Tibial nerve (tissue), 4 donors: ENCODE results near the gene ZMYND11. TPM values are rescaled to one million over a fixed set of nuclear protein-coding genes. Genes with fewer than 3 reads are reported as not detected.

Experiments used
- DNase-seq, 2 donors: peaks; one replicate each; pipeline ENCODE4 v3.0.0-alpha.2; 2019; ENCODE audit warnings: low spot score in 2 of 2
- H3K27ac ChIP-seq, 4 donors: fragments of 200-600 bp; sonication (generic) in 3 of 4; one replicate each; pipeline ENCODE4 v1.5.1; 2017 to 2019; ENCODE audit warnings: mild to moderate bottlenecking in 1 of 4
- H3K27me3 ChIP-seq, 2 donors: fragments of 200-600 bp; sonication (generic) in 1 of 2; one replicate each; pipeline versions ENCODE4 v1.5.1 to v1.6.0; 2017 to 2019
- H3K36me3 ChIP-seq, 3 donors: fragments of 200-600 bp; sonication (generic); one replicate each; pipeline ENCODE4 v1.5.1; 2018 to 2019
- H3K4me1 ChIP-seq, 4 donors: fragments of 200-600 bp; sonication (generic) in 3 of 4; one replicate each; pipeline ENCODE4 v1.5.1; 2017 to 2019
- H3K4me3 ChIP-seq, 4 donors: fragments of 200-600 bp; sonication (generic) in 3 of 4; one replicate each; pipeline ENCODE4 v1.5.1; 2017 to 2019; ENCODE audit warnings: mild to moderate bottlenecking in 1 of 4, moderate library complexity in 1 of 4
- H3K9me3 ChIP-seq, 4 donors: fragments of 200-600 bp; sonication (generic) in 3 of 4; one replicate each; pipeline ENCODE4 v1.5.1; 2017 to 2019
- EP300 ChIP-seq, 2 donors: sonication (generic); formaldehyde crosslinking; IDR thresholded peaks; one replicate each; pipeline ENCODE4 v1.6.1; 2017; ENCODE audit warnings: antibody characterized with exemption in 2 of 2, mild to moderate bottlenecking in 1 of 2
- POLR2A ChIP-seq, 2 donors: fragments of 450-650 bp; IDR thresholded peaks; one replicate each; pipeline ENCODE4 v1.6.1; 2017; ENCODE audit warnings: antibody characterized with exemption in 2 of 2, mild to moderate bottlenecking in 2 of 2, moderate library complexity in 2 of 2
- WGBS, 2 donors: methylation state at CpG; one replicate each; pipeline ENCODE4 v1.1.5; 2018; 5-methylcytosine and 5-hydroxymethylcytosine counted together
- total RNA-seq, 4 donors: library from RNA; depleted of rRNA; stranded (reverse); fragments of >200 nt; gene quantifications; one replicate each; pipeline ENCODE4 v1.1.0, GENCODE V29; 2016
- TF ChIP-seq, protein P1 (sequence below), 5 experiments: fragments of 200-600 bp in 3 of 5; fragments of 450-650 bp in 2 of 5; sonication (generic) in 3 of 5; IDR thresholded peaks; one replicate each; pipeline ENCODE4 v1.5.1; 2016 to 2019; ENCODE audit warnings: antibody characterized with exemption in 5 of 5, mild to moderate bottlenecking in 3 of 5, moderate library complexity in 2 of 5

The ZMYND11 gene
- total RNA-seq, 4 donors from 2014 or later: 66.3 to 80.2 (median 69.2) TPM

DNA sequence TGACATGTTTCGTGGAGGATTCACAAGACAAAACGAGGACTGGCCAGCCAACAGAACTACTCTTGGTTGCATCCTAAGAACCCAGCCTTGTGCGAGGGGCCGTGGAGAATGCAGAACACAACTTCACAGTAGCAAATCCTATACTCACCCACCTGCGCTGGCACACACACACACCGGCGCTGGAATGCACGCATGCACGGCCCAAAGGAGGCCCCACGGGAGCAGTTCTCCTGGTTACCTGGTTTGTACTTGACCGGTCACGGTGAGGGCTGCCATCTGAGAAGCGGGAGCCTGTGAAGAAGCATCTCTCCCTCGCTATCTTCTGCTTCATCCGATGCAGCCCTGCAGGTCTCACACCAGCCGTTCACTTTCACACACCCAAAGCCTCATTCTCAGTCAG, 137.8 kb downstream of the ZMYND11 start:
- Histone ChIP-seq H3K4me3 (no peak overlapping the region), H3K27ac (no peak overlapping the region), H3K36me3 (peaks cover 0 to 43% (median 0%) of the 10 kb centered on the region in 3 donors), H3K27me3 (no peaks in the 10 kb centered on the region), H3K9me3 (no peaks in the 10 kb centered on the region), H3K4me1 (no peaks in the 10 kb centered on the region)
- 94 to 96% methylated on average over 12 to 16 of the region's 16 CpGs for WGBS, 2 donors
- TF ChIP-seq POLR2A (IDR thresholded peaks at IDR 0.05) (no peak), EP300 (IDR thresholded peaks at IDR 0.05) (no peak)
- TF ChIP-seq, protein P1, sequence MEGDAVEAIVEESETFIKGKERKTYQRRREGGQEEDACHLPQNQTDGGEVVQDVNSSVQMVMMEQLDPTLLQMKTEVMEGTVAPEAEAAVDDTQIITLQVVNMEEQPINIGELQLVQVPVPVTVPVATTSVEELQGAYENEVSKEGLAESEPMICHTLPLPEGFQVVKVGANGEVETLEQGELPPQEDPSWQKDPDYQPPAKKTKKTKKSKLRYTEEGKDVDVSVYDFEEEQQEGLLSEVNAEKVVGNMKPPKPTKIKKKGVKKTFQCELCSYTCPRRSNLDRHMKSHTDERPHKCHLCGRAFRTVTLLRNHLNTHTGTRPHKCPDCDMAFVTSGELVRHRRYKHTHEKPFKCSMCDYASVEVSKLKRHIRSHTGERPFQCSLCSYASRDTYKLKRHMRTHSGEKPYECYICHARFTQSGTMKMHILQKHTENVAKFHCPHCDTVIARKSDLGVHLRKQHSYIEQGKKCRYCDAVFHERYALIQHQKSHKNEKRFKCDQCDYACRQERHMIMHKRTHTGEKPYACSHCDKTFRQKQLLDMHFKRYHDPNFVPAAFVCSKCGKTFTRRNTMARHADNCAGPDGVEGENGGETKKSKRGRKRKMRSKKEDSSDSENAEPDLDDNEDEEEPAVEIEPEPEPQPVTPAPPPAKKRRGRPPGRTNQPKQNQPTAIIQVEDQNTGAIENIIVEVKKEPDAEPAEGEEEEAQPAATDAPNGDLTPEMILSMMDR (IDR thresholded peaks at IDR 0.05): no peak
- DNase-seq: no peak

DNA sequence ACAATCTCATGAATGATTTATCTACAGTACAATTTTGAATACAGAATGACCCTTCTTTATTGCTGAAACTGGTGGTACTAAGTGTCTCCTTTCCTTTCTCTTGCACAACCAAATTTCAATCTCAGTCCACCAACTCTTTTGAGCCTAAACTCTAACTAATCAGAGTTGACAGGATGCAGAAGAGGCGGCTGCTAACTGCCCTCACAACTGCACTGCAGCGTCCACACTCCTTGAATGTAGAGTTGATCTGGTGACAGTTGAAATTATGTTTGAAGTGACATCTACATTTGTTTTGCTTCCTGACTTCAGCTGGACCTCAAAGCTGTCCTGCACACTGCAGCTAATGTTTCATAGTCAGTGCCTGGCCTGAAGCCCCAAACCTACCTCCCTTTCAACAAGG, 139.6 kb downstream of the ZMYND11 start:
- no peaks in the 10 kb centered on the region for H3K9me3 ChIP-seq
- 58 to 81% methylated on average over 2 of the region's 2 CpGs for WGBS, 2 donors
- no peak overlapping the region for H3K4me3 ChIP-seq
- no peaks in the 10 kb centered on the region for H3K27me3 ChIP-seq
- DNase-seq: no peak
- H3K4me1 ChIP-seq: no peaks in the 10 kb centered on the region
- no peak overlapping the region for H3K27ac ChIP-seq
- H3K36me3 ChIP-seq: peaks cover 0 to 57% (median 0%) of the 10 kb centered on the region in 3 donors
- TF ChIP-seq EP300 (IDR thresholded peaks at IDR 0.05): no peak
- TF ChIP-seq POLR2A (IDR thresholded peaks at IDR 0.05): no peak
- TF ChIP-seq, protein P1 (IDR thresholded peaks at IDR 0.05): no peak

DNA sequence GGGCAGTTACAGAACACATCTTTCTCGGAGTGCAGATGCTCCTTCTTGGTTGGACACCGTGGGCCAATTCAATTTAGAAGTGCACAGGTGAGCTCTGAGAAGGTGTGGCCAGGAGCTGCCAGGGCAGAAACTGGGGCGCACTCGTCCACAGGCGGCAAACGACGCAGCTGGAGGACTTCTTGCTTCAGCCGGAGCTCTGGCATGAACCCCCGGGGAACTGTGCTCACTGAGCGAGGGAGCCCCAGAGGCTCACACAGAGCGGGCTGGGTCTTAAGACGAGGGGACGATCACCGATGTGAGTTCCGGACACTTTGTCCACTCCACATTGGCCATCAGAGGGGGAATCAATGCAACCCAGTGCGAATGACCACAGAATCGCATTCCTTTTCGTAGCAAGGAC, 140.4 kb downstream of the ZMYND11 start:
- H3K4me1 ChIP-seq: no peaks in the 10 kb centered on the region
- TF ChIP-seq POLR2A (IDR thresholded peaks at IDR 0.05): no peak
- TF ChIP-seq, protein P1 (IDR thresholded peaks at IDR 0.05): no peak
- TF ChIP-seq EP300 (IDR thresholded peaks at IDR 0.05): no peak
- no peak for DNase-seq
- WGBS, 2 donors: 91 to 93% methylated on average over 18 of the region's 18 CpGs
- H3K4me3 ChIP-seq: no peak overlapping the region
- H3K36me3 ChIP-seq: peaks cover 0 to 65% (median 0%) of the 10 kb centered on the region in 3 donors
- no peaks in the 10 kb centered on the region for H3K27me3 ChIP-seq
- H3K27ac ChIP-seq: no peak overlapping the region
- no peaks in the 10 kb centered on the region for H3K9me3 ChIP-seq

DNA sequence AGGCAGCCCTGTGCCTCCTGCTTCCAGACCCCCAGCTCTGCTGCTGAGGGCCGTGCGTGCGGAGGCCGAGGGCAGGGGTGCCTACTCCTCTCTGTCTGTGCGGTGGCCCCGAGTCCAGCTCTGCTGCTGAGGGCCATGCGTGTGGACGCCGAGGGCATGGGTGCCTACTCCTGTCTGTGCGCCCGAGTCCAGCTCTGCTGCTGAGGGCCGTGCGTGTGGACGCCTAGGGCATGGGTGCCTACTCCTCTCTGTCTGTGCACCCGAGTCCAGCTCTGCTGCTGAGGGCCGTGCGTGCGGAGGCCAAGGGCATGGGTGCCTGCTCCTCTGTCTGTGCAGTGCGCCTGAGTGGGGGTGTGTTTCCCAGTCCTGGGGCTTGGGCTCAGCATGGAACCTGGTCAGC, 142.7 kb downstream of the ZMYND11 start:
- Histone ChIP-seq H3K27me3 (no peaks in the 10 kb centered on the region), H3K36me3 (peaks cover 0 to 81% (median 0%) of the 10 kb centered on the region in 3 donors), H3K4me1 (no peaks in the 10 kb centered on the region), H3K4me3 (no peak overlapping the region), H3K9me3 (no peaks in the 10 kb centered on the region), H3K27ac (no peak overlapping the region)
- no peak for DNase-seq
- 94 to 95% methylated on average over 13 to 19 of the region's 19 CpGs for WGBS, 2 donors
- TF ChIP-seq EP300 (IDR thresholded peaks at IDR 0.05) (no peak), POLR2A (IDR thresholded peaks at IDR 0.05) (no peak)
- TF ChIP-seq, protein P1 (IDR thresholded peaks at IDR 0.05): no peak

DNA sequence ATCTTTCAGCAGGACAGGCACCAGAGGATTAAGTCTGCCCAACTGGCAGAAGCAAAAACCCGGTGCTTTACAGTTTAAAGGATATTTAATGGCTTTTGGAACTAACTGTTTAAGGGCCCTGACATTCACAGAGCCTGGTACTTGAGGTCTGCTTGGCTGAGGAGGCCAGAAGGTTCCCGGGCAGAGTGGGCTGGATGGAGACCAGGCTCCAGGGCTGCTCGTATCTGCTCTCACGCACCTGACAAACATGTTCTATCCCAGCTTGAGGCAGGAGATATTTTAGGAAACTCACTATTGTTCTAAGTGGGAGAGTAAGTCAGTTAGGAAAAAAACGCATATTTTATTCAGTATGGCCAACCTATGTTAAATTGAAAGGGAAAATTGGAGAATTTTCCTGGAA, 143.5 kb downstream of the ZMYND11 start:
- H3K4me3 ChIP-seq: no peak overlapping the region
- DNase-seq: no peak
- no peak overlapping the region for H3K27ac ChIP-seq
- peaks cover 0 to 84% (median 0%) of the 10 kb centered on the region in 3 donors for H3K36me3 ChIP-seq
- WGBS, 2 donors: 93% methylated on average over 5 of the region's 5 CpGs
- H3K4me1 ChIP-seq: no peaks in the 10 kb centered on the region
- TF ChIP-seq, protein P1 (IDR thresholded peaks at IDR 0.05): no peak
- no peak for TF ChIP-seq POLR2A (IDR thresholded peaks at IDR 0.05)
- TF ChIP-seq EP300 (IDR thresholded peaks at IDR 0.05): no peak
- H3K9me3 ChIP-seq: no peaks in the 10 kb centered on the region
- H3K27me3 ChIP-seq: no peaks in the 10 kb centered on the region
